Fibroblast of lung (primary cell): ENCODE data around the gene PRRG2. TPM values are rescaled to one million over a fixed set of nuclear protein-coding genes. Genes with fewer than 3 reads are reported as not detected.

Source experiments
- DNase-seq, 2 donors: peaks; one replicate each; pipeline versions ENCODE4 v3.0.0 to v3.0.0-alpha.2; 2010; ENCODE audit warnings: low read depth in 2 of 2
- H2AFZ ChIP-seq: 2 replicates; pipeline ENCODE4 v1.5.1; 2012; ENCODE audit warnings: low read length, control low read depth, inconsistent platforms
- H3K27ac ChIP-seq: 2 replicates; pipeline ENCODE4 v1.5.1; 2011; ENCODE audit warnings: low read length, control low read depth; ENCODE audit not compliant: insufficient read depth
- H3K27me3 ChIP-seq: 2 replicates; pipeline ENCODE4 v1.5.1; 2011; ENCODE audit warnings: mild to moderate bottlenecking, low read length; ENCODE audit not compliant: control insufficient read depth, insufficient read depth
- H3K36me3 ChIP-seq: 2 replicates; pipeline ENCODE4 v1.5.1; 2011; ENCODE audit warnings: low read length; ENCODE audit not compliant: control insufficient read depth, insufficient read depth
- H3K4me1 ChIP-seq: 2 replicates; pipeline ENCODE4 v1.5.1; 2011; ENCODE audit warnings: low read length; ENCODE audit not compliant: control insufficient read depth, insufficient read depth; ENCODE audit errors: extremely low read depth
- H3K4me2 ChIP-seq: 2 replicates; pipeline ENCODE4 v1.5.1; 2011; ENCODE audit warnings: low read length, control low read depth; ENCODE audit not compliant: insufficient read depth; ENCODE audit errors: extremely low read depth
- H3K4me3 ChIP-seq, 4 experiments: fragments of 200-600 bp in 1 of 4; sonication (generic) in 1 of 4; replicated peaks in 1 of 4; 2 replicates each; pipeline ENCODE4 v1.5.1; 2011 to 2016; ENCODE audit warnings: low read length in 4 of 4, low read depth in 3 of 4, mild to moderate bottlenecking in 3 of 4, control low read depth in 2 of 4, inconsistent platforms in 1 of 4, mixed read lengths in 1 of 4; ENCODE audit not compliant: insufficient read depth in 1 of 4; ENCODE audit errors: control extremely low read depth in 1 of 4
- H3K79me2 ChIP-seq: 2 replicates; pipeline ENCODE4 v1.5.1; 2012; ENCODE audit warnings: mild to moderate bottlenecking, low read length, inconsistent platforms; ENCODE audit not compliant: control insufficient read depth, insufficient read depth
- H3K9ac ChIP-seq: 2 replicates; pipeline ENCODE4 v1.5.1; 2011; ENCODE audit warnings: mild to moderate bottlenecking, low read length, control low read depth; ENCODE audit not compliant: insufficient read depth
- H3K9me3 ChIP-seq: 2 replicates; pipeline ENCODE4 v1.5.1; 2012; ENCODE audit warnings: low read depth, low read length; ENCODE audit not compliant: control insufficient read depth, insufficient read depth
- H4K20me1 ChIP-seq: 2 replicates; pipeline ENCODE4 v1.5.1; 2011; ENCODE audit warnings: low read length; ENCODE audit not compliant: control insufficient read depth, insufficient read depth; ENCODE audit errors: extremely low read depth
- CTCF ChIP-seq, 2 donors: IDR thresholded peaks in 1 of 2; conservative IDR thresholded peaks in 1 of 2; 1 replicate in 1 of 2; 2 replicates in 1 of 2; pipeline ENCODE4 v1.5.1; 2011 to 2012; ENCODE audit warnings: low read length in 2 of 2, control low read depth in 1 of 2, inconsistent platforms in 1 of 2, low read depth in 1 of 2, mild to moderate bottlenecking in 1 of 2
- EZH2 ChIP-seq: IDR thresholded peaks from 2 replicates; pipeline ENCODE4 v1.5.1; 2012; ENCODE audit warnings: low read length, control low read depth, mild to moderate bottlenecking; ENCODE audit errors: missing control alignments
- polyA plus RNA-seq, 2 donors: library from polyadenylated mRNA; depleted of rRNA in 1 of 2; stranded (reverse) in 1 of 2; unstranded in 1 of 2; fragments of >200 nt; gene quantifications; 2 replicates each; pipeline ENCODE4 v1.2.1, GENCODE V29; 2011 to 2012; ENCODE audit warnings: missing spikeins in 1 of 2
- total RNA-seq: library from RNA; depleted of rRNA; stranded (reverse); fragments of >200 nt; gene quantifications from 2 replicates; pipeline ENCODE4 v1.2.1, GENCODE V29; 2014

The PRRG2 gene
- total and polyA plus RNA-seq, 2 donors (not counting 1 experiment from before 2014, with no cell fraction given), result 0.17 TPM; not detected in 1

- no peak overlapping the region for H3K4me3 ChIP-seq
- TF ChIP-seq CTCF (conservative IDR thresholded peaks at IDR 0.05 in 1 of 2, IDR thresholded peaks at IDR 0.05 in 1 of 2; ENCODE audit: low read depth in 1 of 2, low read length in 2 of 2) (no peak), EZH2 (no peak)
- peaks cover 4% of the 10 kb centered on the region for H3K4me1 ChIP-seq
- H4K20me1 ChIP-seq, result no peaks in the 10 kb centered on the region
- no peak for DNase-seq
- no peaks in the 10 kb centered on the region for H3K9me3 ChIP-seq
- H3K4me2 ChIP-seq, result no peak overlapping the region
- peaks cover 33% of the 10 kb centered on the region for H3K36me3 ChIP-seq
- no peak overlapping the region for H2AFZ ChIP-seq
- no peak overlapping the region for H3K9ac ChIP-seq
- H3K79me2 ChIP-seq, result peaks cover 1% of the 10 kb centered on the region
- H3K27me3 ChIP-seq, result no peaks in the 10 kb centered on the region
- no peak overlapping the region for H3K27ac ChIP-seq
Measured at GRCh38 chr19:49559443-49559842, 21.7 kb upstream of the PRRG2 start.

- no peak for DNase-seq
- TF ChIP-seq CTCF (conservative IDR thresholded peaks at IDR 0.05 in 1 of 2, IDR thresholded peaks at IDR 0.05 in 1 of 2; ENCODE audit: low read depth in 1 of 2, low read length in 2 of 2) (no peak), EZH2 (no peak)
- Histone ChIP-seq H4K20me1 (no peaks in the 10 kb centered on the region), H3K79me2 (peaks cover 3% of the 10 kb centered on the region), H3K36me3 (peaks cover 31% of the 10 kb centered on the region), H3K4me1 (peaks cover 4% of the 10 kb centered on the region), H3K27me3 (no peaks in the 10 kb centered on the region), H3K9ac (no peak overlapping the region), H3K9me3 (no peaks in the 10 kb centered on the region), H3K4me3 (no peak overlapping the region), H3K27ac (no peak overlapping the region), H3K4me2 (no peak overlapping the region), H2AFZ (no peak overlapping the region)
Measured at GRCh38 chr19:49559928-49560327, 21.2 kb upstream of the PRRG2 start.

- H3K9me3 ChIP-seq, result no peaks in the 10 kb centered on the region
- peaks cover 4% of the 10 kb centered on the region for H3K4me1 ChIP-seq
- H3K36me3 ChIP-seq, result peaks cover 30% of the 10 kb centered on the region
- H3K27me3 ChIP-seq, result no peaks in the 10 kb centered on the region
- H3K4me2 ChIP-seq, result no peak overlapping the region
- DNase-seq, result no peak
- no peak overlapping the region for H3K27ac ChIP-seq
- no peak overlapping the region for H3K4me3 ChIP-seq
- H3K9ac ChIP-seq, result no peak overlapping the region
- no peaks in the 10 kb centered on the region for H4K20me1 ChIP-seq
- peaks cover 3% of the 10 kb centered on the region for H3K79me2 ChIP-seq
- no peak overlapping the region for H2AFZ ChIP-seq
- TF ChIP-seq CTCF (conservative IDR thresholded peaks at IDR 0.05 in 1 of 2, IDR thresholded peaks at IDR 0.05 in 1 of 2; ENCODE audit: low read depth in 1 of 2, low read length in 2 of 2), result no peak
Measured at GRCh38 chr19:49560358-49560900, 20.7 kb upstream of the PRRG2 start.
